ENCODE measurements around the gene C22orf23.

Gene C22orf23

GRCh38 chr22:37986371-37986770 lies 33.0 kb upstream of the C22orf23 start:
- H3K4me3 ChIP-seq (ENCODE audit: low read depth, low read length), result no peak overlapping the region
- no peak overlapping the region for H3K4me2 ChIP-seq (ENCODE audit: low read length)
- H2AFZ ChIP-seq, result no peak overlapping the region
- H3K4me1 ChIP-seq, result no peaks in the 10 kb centered on the region
- no peaks in the 10 kb centered on the region for H3K9me3 ChIP-seq (ENCODE audit: control insufficient read depth, low read length)
- H3K79me2 ChIP-seq, result no peaks in the 10 kb centered on the region
- H3K36me3 ChIP-seq (ENCODE audit: control insufficient read depth, insufficient read depth, low read length), result no peaks in the 10 kb centered on the region
- no peak overlapping the region for H3K9ac ChIP-seq
- TF ChIP-seq CTCF (IDR thresholded peaks at IDR 0.05), result no peak
- H3K27ac ChIP-seq, result no peak overlapping the region
- H3K27me3 ChIP-seq (ENCODE audit: control insufficient read depth, insufficient read depth, low read length), result no peaks in the 10 kb centered on the region

- no peak for TF ChIP-seq CTCF (IDR thresholded peaks at IDR 0.05)
- Histone ChIP-seq H3K4me3 (ENCODE audit: low read depth, low read length) (no peak overlapping the region), H3K4me1 (no peaks in the 10 kb centered on the region), H3K79me2 (no peaks in the 10 kb centered on the region), H2AFZ (no peak overlapping the region), H3K27ac (no peak overlapping the region), H3K9ac (no peak overlapping the region), H3K9me3 (ENCODE audit: control insufficient read depth, low read length) (no peaks in the 10 kb centered on the region), H3K36me3 (ENCODE audit: control insufficient read depth, insufficient read depth, low read length) (no peaks in the 10 kb centered on the region), H3K4me2 (ENCODE audit: low read length) (no peak overlapping the region), H3K27me3 (ENCODE audit: control insufficient read depth, insufficient read depth, low read length) (no peaks in the 10 kb centered on the region)
Observed at GRCh38 chr22:37985751-37986281, 32.4 kb upstream of the C22orf23 start.

- H3K27ac ChIP-seq, result no peak overlapping the region
- H3K4me2 ChIP-seq (ENCODE audit: low read length), result no peak overlapping the region
- H3K9ac ChIP-seq, result no peak overlapping the region
- no peak overlapping the region for H3K4me3 ChIP-seq (ENCODE audit: low read depth, low read length)
- H3K27me3 ChIP-seq (ENCODE audit: control insufficient read depth, insufficient read depth, low read length), result no peaks in the 10 kb centered on the region
- H3K79me2 ChIP-seq, result no peaks in the 10 kb centered on the region
- no peak for TF ChIP-seq CTCF (IDR thresholded peaks at IDR 0.05)
- no peaks in the 10 kb centered on the region for H3K36me3 ChIP-seq (ENCODE audit: control insufficient read depth, insufficient read depth, low read length)
- no peak overlapping the region for H2AFZ ChIP-seq
- H3K4me1 ChIP-seq, result no peaks in the 10 kb centered on the region
- H3K9me3 ChIP-seq (ENCODE audit: control insufficient read depth, low read length), result no peaks in the 10 kb centered on the region
Observed at GRCh38 chr22:37985050-37985585, 31.7 kb upstream of the C22orf23 start.

- H3K9ac ChIP-seq, result no peak within 1 kb of the TSS
- no peaks in the 10 kb centered on the region for H3K9me3 ChIP-seq (ENCODE audit: control insufficient read depth, low read length)
- no peak within 1 kb of the TSS for H3K27ac ChIP-seq
- no peak within 1 kb of the TSS for H3K4me2 ChIP-seq (ENCODE audit: low read length)
- no peaks in the 10 kb centered on the region for H3K79me2 ChIP-seq
- no peaks in the 10 kb centered on the region for H3K36me3 ChIP-seq (ENCODE audit: control insufficient read depth, insufficient read depth, low read length)
- no peaks in the 10 kb centered on the region for H3K4me1 ChIP-seq
- TF ChIP-seq CTCF (IDR thresholded peaks at IDR 0.05), result no peak
- H3K27me3 ChIP-seq (ENCODE audit: control insufficient read depth, insufficient read depth, low read length), result no peaks in the 10 kb centered on the region
- no peak within 1 kb of the TSS for H3K4me3 ChIP-seq (ENCODE audit: low read depth, low read length)
- H2AFZ ChIP-seq, result no peak within 1 kb of the TSS
Observed at GRCh38 chr22:37983860-37984791, 30.7 kb upstream of the C22orf23 start, which contains the start of gene SOX10. Gene SOX10, minus strand, starts transcription at chr22:37984555. Its CDS starts 771 bp downstream, at chr22:37983784.
